Sigmoid colon (tissue), 7 donors: Measurements from ENCODE around the gene BUD13. TPM values are rescaled to one million over a fixed set of nuclear protein-coding genes. Genes with fewer than 3 reads are reported as not detected.

ENCODE experiments used
- DNase-seq: peaks from one replicate; pipeline ENCODE4 v3.0.0-alpha.2; 2019
- H3K27ac ChIP-seq, 4 donors: fragments of 200-600 bp; sonication (generic); one replicate each; pipeline ENCODE4 v1.5.1; 2016 to 2019; ENCODE audit warnings: mild to moderate bottlenecking in 1 of 4
- H3K27me3 ChIP-seq, 3 donors: fragments of 200-600 bp; sonication (generic); one replicate each; pipeline ENCODE4 v1.5.1; 2019; ENCODE audit warnings: mild to moderate bottlenecking in 1 of 3
- H3K36me3 ChIP-seq, 4 donors: fragments of 200-600 bp; sonication (generic); one replicate each; pipeline ENCODE4 v1.5.1; 2016 to 2019
- H3K4me1 ChIP-seq, 4 donors: fragments of 200-600 bp; sonication (generic); one replicate each; pipeline ENCODE4 v1.5.1; 2017 to 2019
- H3K4me3 ChIP-seq, 4 donors: fragments of 200-600 bp; sonication (generic); one replicate each; pipeline ENCODE4 v1.5.1; 2017 to 2019; ENCODE audit warnings: mild to moderate bottlenecking in 2 of 4, moderate library complexity in 1 of 4
- H3K9me3 ChIP-seq, 4 donors: fragments of 200-600 bp in 3 of 4; sonication (generic) in 3 of 4; one replicate each; pipeline versions ENCODE4 v1.5.1 to v1.6.1; 2013 to 2019
- EP300 ChIP-seq, 4 donors: sonication (generic); formaldehyde crosslinking; IDR thresholded peaks; one replicate each; pipeline ENCODE4 v1.6.1; 2017; ENCODE audit warnings: antibody characterized with exemption in 4 of 4
- POLR2A ChIP-seq, 2 donors: fragments of 450-650 bp; IDR thresholded peaks; one replicate each; pipeline ENCODE4 v1.6.1; 2016; ENCODE audit warnings: antibody characterized with exemption in 2 of 2, mild to moderate bottlenecking in 2 of 2, moderate library complexity in 2 of 2
- POLR2AphosphoS5 ChIP-seq, 4 donors: sonication (generic); formaldehyde crosslinking; IDR thresholded peaks; one replicate each; pipeline ENCODE4 v1.6.1; 2017; ENCODE audit warnings: antibody characterized with exemption in 4 of 4
- WGBS, 2 donors: extraction: QIAGEN DNeasy Blood & Tissue Kit; methylation state at CpG; one replicate each; pipeline ENCODE4 v1.1.7; 2013; 5-methylcytosine and 5-hydroxymethylcytosine counted together
- intact Hi-C: fragments of 100-400 bp; cut with DNase I; formaldehyde crosslinking; loops from one replicate; pipeline ENCODE4 v1.15.1; 2023
- polyA plus RNA-seq, 3 donors: library from polyadenylated mRNA; stranded (reverse); fragments of 200-250 nt; gene quantifications; one replicate each; pipeline ENCODE4 v1.2.3, GENCODE V29; 2013
- total RNA-seq, 4 donors: library from RNA; depleted of rRNA; stranded (reverse); fragments of >200 nt; gene quantifications; one replicate each; pipeline ENCODE4 v1.1.0, GENCODE V29; 2016
- TF ChIP-seq, protein P1 (sequence below), 4 experiments: fragments of 450-650 bp in 3 of 4; fragments of 200-600 bp in 1 of 4; IDR thresholded peaks; one replicate each; pipeline ENCODE4 v1.5.1; 2016 to 2019; ENCODE audit warnings: antibody characterized with exemption in 4 of 4, mild to moderate bottlenecking in 3 of 4, moderate library complexity in 2 of 4
- donor health status: healthy with polysubstance abuse.
- donor health status: Bipolar disorder and iron deficiency.
- donor health status: healthy.

Gene BUD13
- total and polyA plus RNA-seq, 7 donors: 12.2 to 19.9 (median 16.8) TPM

DNA sequence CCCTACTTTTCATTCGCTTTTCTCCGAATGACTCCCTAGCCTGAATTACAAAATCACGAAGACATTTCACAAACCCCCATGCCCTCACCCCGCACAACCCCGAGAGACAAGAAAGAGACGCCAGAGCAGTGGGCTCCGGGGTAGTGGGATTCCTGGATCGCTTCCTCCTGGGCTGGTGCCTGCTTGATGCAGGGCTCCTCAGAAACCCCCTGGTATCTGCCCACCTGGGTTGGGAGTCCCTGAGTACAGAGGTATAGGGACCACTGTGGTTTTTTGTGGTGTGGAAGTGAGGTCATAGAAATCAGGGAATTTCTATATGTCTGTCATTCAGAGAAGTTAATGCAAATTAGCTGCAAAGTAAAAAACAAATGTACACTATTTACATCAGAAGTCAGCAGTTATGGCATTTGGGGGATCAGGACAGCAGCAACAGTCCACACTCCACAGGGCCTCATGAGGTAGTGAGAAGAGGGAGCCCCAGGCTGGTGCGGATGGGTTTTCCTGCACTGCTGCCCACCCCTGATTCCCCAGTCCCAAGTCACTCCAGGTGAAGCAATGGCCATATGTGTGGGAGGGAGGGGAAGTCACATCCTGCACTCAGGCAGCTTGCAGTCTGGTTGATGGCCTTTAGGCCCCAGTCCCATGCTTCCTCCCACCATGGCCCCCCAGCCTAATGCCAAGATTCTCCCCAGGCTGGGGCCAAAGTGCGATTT lies 39.6 kb downstream of the BUD13 start:
- Histone ChIP-seq H3K27ac (no peak overlapping the region), H3K4me1 (no peaks in the 10 kb centered on the region), H3K27me3 (peaks cover 0 to 31% (median 6%) of the 10 kb centered on the region in 3 donors), H3K9me3 (no peaks in the 10 kb centered on the region), H3K36me3 (no peaks in the 10 kb centered on the region), H3K4me3 (no peak overlapping the region)
- 73 to 74% methylated on average over 10 of the region's 10 CpGs for WGBS, 2 donors
- TF ChIP-seq POLR2A (IDR thresholded peaks at IDR 0.05): no peak
- TF ChIP-seq EP300 (IDR thresholded peaks at IDR 0.05): no peak
- TF ChIP-seq, protein P1, sequence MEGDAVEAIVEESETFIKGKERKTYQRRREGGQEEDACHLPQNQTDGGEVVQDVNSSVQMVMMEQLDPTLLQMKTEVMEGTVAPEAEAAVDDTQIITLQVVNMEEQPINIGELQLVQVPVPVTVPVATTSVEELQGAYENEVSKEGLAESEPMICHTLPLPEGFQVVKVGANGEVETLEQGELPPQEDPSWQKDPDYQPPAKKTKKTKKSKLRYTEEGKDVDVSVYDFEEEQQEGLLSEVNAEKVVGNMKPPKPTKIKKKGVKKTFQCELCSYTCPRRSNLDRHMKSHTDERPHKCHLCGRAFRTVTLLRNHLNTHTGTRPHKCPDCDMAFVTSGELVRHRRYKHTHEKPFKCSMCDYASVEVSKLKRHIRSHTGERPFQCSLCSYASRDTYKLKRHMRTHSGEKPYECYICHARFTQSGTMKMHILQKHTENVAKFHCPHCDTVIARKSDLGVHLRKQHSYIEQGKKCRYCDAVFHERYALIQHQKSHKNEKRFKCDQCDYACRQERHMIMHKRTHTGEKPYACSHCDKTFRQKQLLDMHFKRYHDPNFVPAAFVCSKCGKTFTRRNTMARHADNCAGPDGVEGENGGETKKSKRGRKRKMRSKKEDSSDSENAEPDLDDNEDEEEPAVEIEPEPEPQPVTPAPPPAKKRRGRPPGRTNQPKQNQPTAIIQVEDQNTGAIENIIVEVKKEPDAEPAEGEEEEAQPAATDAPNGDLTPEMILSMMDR (IDR thresholded peaks at IDR 0.05): peak in 1 of 4 experiments; percentile 4
- intact Hi-C loops: no loop called here
- no peak for DNase-seq

DNA sequence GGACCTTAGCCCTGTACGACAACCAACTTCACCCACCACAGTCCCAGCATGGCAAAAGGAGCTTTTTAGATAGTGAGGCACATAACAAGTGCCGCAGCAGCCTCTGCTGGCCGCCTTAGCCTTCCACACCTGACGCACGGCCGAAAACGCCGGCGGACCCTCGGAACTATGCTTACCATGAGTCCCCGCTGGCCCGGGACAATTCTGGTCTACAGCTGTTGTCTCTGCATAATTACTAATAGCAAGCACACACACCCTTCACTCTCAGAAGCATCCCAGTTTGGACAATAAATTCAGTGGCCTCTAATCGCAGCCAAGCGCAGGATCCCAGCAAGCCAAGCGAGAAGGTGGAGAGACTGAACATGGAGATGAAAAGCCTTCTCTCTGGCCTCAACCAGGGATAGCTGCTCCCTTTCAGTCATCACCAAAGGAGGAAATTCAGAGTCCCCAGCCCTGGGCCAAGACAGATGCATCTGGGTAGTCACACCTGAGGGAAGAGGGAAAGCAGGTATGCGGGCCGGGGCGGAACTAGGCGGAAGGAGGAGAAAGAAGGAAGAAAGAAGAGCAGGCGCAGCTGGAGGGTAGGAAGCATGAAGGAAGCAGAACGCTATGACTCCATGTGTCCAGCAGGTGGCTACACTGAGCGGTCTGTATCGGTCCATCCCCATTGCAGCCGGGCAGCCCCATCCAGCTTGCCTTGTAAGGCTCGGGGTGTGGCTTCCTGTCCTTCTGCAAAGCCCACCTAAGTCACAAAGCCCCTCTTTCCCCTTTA lies 40.3 kb downstream of the BUD13 start:
- Histone ChIP-seq H3K27me3 (peaks cover 0 to 31% (median 6%) of the 10 kb centered on the region in 3 donors), H3K9me3 (no peaks in the 10 kb centered on the region), H3K4me3 (no peak overlapping the region), H3K27ac (no peak overlapping the region), H3K36me3 (no peaks in the 10 kb centered on the region), H3K4me1 (no peaks in the 10 kb centered on the region)
- intact Hi-C loops: no loop called here
- 41 to 49% methylated on average over 25 of the region's 25 CpGs for WGBS, 2 donors
- no peak for DNase-seq
- no peak for TF ChIP-seq EP300 (IDR thresholded peaks at IDR 0.05)
- TF ChIP-seq, protein P1 (IDR thresholded peaks at IDR 0.05): peak in 3 of 4 experiments; percentile 50 to 77 (median 52)

DNA sequence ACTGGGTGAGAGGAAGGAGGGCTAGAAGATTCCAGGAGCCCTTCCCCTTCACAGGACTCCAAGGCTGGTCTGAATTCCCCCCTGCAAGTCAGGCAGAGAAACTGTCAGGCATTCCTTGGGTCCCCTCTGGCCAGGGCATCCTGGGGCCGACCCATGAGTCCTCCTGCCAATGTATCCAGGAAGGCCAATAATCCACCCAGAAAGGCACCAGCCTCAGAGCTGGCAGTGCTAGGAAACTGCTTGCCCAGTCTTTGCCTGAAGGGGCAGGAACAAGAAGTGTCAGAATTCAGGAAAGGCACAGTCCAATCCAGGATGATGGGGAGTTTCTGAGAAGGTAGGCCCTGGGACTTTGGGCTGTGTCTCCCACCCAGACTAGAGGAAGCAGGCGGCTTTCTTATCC lies 41.0 kb downstream of the BUD13 start:
- DNase-seq: no peak
- intact Hi-C loops: no loop called here

DNA sequence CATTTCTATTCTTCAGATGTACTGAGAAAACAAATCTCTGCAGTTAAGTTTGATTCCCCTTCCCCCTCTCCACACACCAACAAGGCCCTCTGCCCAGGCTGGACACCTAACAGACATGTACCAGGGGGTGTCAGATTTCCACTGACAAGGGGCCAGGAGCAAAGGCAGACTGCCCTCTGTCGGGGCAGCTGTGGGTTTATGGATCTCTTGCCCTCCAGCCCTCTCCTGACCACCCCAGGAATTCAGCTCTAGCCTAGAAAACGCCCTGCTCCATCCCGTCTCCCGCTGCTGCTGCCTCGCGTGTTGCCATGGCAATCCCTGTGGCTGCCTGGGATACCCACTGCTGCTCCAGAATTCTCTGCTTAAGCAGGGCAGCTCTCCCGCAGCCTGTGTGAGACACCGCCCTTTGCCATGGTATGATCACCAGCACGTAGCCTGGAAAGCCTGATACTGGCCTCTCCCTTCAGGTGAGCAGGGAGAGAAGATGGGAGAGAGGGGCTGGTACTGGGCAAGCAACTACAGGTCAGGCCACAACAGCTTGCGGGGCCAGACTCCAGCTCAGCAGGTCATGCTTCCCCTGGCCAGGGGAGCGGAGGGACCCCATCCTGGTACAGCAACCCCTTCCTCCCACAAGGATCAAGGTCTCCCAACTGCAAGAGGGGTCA lies 41.6 kb downstream of the BUD13 start:
- Histone ChIP-seq H3K4me1 (no peaks in the 10 kb centered on the region), H3K27ac (no peak overlapping the region), H3K9me3 (no peaks in the 10 kb centered on the region), H3K36me3 (no peaks in the 10 kb centered on the region), H3K27me3 (peaks cover 0 to 31% (median 6%) of the 10 kb centered on the region in 3 donors), H3K4me3 (no peak overlapping the region)
- 49 to 68% methylated on average over 11 of the region's 11 CpGs for WGBS, 2 donors
- intact Hi-C loops: no loop called here
- TF ChIP-seq EP300 (IDR thresholded peaks at IDR 0.05) (no peak), POLR2AphosphoS5 (IDR thresholded peaks at IDR 0.05) (no peak), POLR2A (IDR thresholded peaks at IDR 0.05) (no peak)
- TF ChIP-seq, protein P1 (IDR thresholded peaks at IDR 0.05): no peak
- no peak for DNase-seq

More for the DNA sequence above, 41.0 kb downstream of the BUD13 start:
- H3K4me1 ChIP-seq: no peaks in the 10 kb centered on the region
- no peak overlapping the region for H3K27ac ChIP-seq
- H3K9me3 ChIP-seq: no peaks in the 10 kb centered on the region
- peaks cover 0 to 31% (median 6%) of the 10 kb centered on the region in 3 donors for H3K27me3 ChIP-seq
- no peak for TF ChIP-seq POLR2A (IDR thresholded peaks at IDR 0.05)
- TF ChIP-seq EP300 (IDR thresholded peaks at IDR 0.05): no peak
- TF ChIP-seq, protein P1 (IDR thresholded peaks at IDR 0.05): no peak
- TF ChIP-seq POLR2AphosphoS5 (IDR thresholded peaks at IDR 0.05): no peak
- H3K4me3 ChIP-seq: no peak overlapping the region
- H3K36me3 ChIP-seq: no peaks in the 10 kb centered on the region
- 88 to 92% methylated on average over 2 of the region's 2 CpGs for WGBS, 2 donors
